VCaP (cell line): ENCODE measurements around the gene TTLL1.
A peak's percentile ranks its signal among the peaks of the same experiment; 100 is the strongest.

Source experiments
- H3K27ac ChIP-seq: fragments of 450-650 bp; 2 replicates; pipeline ENCODE4 v1.5.1; 2017
- TF ChIP-seq, protein P1 (sequence below): fragments of 450-650 bp; conservative IDR thresholded peaks from 2 replicates; pipeline ENCODE4 v1.5.1; 2017; ENCODE audit warnings: mild to moderate bottlenecking, moderate library complexity

TTLL1 gene

GRCh38 chr22:43015677-43016042 is 73.5 kb downstream of the TTLL1 start:
- TF ChIP-seq, protein P1, sequence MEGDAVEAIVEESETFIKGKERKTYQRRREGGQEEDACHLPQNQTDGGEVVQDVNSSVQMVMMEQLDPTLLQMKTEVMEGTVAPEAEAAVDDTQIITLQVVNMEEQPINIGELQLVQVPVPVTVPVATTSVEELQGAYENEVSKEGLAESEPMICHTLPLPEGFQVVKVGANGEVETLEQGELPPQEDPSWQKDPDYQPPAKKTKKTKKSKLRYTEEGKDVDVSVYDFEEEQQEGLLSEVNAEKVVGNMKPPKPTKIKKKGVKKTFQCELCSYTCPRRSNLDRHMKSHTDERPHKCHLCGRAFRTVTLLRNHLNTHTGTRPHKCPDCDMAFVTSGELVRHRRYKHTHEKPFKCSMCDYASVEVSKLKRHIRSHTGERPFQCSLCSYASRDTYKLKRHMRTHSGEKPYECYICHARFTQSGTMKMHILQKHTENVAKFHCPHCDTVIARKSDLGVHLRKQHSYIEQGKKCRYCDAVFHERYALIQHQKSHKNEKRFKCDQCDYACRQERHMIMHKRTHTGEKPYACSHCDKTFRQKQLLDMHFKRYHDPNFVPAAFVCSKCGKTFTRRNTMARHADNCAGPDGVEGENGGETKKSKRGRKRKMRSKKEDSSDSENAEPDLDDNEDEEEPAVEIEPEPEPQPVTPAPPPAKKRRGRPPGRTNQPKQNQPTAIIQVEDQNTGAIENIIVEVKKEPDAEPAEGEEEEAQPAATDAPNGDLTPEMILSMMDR: no peak
- peak overlapping the region; percentile 75 for H3K27ac ChIP-seq

GRCh38 chr22:43014869-43015676 is 74.1 kb downstream of the TTLL1 start, which contains the start of gene PACSIN2:
Gene PACSIN2 (minus strand): TSS chr22:43015149. CDS start chr22:42912080, 103,069 bp downstream.
- TF ChIP-seq, protein P1: no peak
- peak within 1 kb of the TSS; percentile 75 for H3K27ac ChIP-seq

GRCh38 chr22:43014316-43014868 is 74.8 kb downstream of the TTLL1 start:
- H3K27ac ChIP-seq: peak overlapping the region; percentile 75
- TF ChIP-seq, protein P1: no peak

DNA sequence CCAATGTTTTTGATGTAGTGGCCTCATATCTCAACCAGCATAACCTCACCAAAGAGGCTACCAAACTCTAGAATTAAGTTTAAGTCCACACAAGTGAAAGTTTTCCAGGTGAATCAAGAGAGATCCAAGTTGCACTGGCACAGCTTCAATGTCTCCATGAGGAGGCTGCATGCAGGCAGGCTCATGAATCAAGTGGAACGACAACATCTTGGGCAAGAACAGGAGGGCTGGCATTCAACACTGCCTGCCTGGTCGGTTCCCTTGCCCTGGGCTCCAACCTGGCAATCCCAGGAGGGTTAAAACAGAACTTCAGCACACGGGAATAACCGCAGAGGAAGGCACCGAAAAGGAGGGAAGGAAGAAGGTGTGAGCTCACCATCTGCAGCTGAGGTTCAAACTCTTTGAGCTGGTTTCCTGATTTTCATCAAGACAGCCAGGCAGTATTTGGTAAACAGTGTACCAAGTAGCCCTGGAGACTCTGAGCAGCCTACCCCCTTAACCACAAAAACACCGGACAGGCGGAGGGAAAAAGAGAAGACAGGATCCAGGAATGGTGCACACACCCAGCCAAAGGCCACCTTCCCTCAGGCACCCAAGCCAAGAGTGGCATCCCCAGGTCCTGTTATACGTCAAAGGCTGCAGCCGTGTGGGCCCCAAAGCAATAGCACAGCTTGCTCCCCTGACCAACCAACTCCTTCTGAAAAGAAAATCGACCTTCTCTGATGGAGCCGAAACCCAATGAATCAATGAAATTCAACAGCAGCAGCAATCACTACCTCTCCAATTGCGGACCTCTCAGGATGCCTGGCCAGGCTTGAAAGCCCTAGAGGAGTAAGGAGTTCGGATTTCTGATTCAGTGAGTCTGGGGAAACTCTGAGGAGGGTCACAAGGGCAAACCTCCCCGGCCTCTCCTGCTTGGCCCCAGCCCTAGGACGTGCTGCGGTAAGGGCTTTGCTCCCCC is 75.6 kb downstream of the TTLL1 start:
- TF ChIP-seq, protein P1: no peak
- peak overlapping the region; percentile 75 for H3K27ac ChIP-seq

- TF ChIP-seq, protein P1: no peak
- peak overlapping the region; percentile 75; the same call in 1 of the 2 replicates for H3K27ac ChIP-seq
Measured at GRCh38 chr22:43012390-43012789, 76.8 kb downstream of the TTLL1 start.

GRCh38 chr22:43011079-43011478 is 78.1 kb downstream of the TTLL1 start:
- TF ChIP-seq, protein P1: no peak
- peak overlapping the region; percentile 75 for H3K27ac ChIP-seq

DNA sequence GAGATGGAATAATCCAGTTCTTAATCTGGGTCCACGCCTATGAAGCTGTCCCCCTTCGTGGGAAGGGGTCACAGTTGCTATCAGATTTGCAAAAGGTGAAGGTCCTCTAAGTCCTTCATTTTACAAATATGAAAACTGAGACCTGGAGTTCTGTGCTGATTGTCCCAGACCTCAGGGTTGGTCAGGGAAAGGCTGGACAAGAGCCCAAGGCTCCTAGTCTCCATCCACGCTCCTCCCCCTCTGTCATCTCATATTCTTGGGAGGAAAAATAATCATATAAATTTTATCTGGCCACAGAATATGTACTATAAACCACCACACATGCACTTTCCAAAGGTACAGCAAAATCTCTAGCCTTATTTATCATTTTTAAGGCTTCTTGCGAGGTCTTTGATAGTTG is 79.7 kb downstream of the TTLL1 start:
- TF ChIP-seq, protein P1: no peak
- peak overlapping the region; percentile 75 for H3K27ac ChIP-seq
